CD4-positive, alpha-beta T cell treated with Interferon alpha-2 for 1 hour (primary cell): ENCODE data around the gene CNNM3.

Source experiments
- DNase-seq, 2 donors: peaks; one replicate each; pipeline ENCODE4 v3.0.0-alpha.2; 2020 to 2022

Gene CNNM3

GRCh38 chr2:96819128-96819875 lies 3.2 kb downstream of the CNNM3 start:
- no peak for DNase-seq

DNA sequence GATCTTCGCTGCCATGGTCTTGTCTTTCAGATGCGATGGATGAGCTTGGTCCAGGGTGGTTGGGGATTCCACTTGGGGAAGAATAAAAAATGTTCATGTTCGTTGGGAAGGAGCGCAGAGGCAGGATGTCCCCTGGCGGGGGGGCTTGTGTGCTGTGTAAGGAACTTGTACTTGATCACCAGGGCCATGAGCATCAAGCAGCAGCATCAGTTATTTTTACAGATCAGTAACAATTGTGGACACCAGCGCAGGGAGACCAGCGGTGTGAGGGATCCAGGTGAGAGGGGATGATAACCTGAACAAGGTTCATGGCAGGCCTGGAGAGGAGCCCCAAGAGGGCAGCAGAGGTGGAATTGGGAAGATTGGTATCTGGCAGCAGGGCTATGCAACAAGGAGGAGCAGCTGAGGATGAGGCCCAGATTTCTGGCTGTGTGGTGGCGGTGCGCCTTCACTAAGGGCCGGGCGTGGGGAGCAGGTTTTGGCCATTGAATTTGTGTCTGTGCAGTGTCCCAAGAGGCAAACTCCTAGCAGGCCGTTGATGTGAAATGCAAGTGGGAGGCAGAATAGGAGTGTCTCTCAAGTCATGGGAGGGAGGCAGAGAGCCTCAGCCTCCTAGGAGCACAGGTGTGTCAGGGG lies 3.9 kb downstream of the CNNM3 start:
- no peak for DNase-seq

DNA sequence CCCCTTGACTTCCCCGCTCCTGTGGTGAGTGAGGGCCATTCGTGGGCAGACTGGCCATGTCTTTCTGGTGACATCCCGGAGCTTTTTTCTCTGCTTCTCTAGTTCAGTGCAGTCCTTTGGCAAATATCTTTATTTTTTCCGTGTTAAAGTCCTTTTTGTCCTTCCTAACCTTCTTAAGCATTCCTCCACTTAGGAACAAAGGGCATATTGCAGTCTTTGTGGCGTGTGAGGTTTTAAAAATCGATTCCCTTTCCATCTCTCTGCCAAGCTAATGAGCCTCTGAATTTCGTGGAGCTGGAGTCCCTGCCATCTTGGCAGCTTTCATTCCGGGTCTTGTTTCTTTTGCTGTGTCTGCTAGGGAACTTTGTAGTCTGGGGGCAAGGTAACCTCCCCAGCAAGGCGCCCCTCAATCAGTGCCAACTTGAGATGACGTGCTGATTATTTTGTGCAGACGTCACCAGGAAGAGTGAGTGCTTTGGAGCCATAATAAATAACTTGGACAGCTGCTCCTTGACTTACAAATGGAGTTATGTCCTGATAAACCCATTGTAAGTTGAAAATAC lies 5.1 kb downstream of the CNNM3 start:
- DNase-seq: no peak

DNA sequence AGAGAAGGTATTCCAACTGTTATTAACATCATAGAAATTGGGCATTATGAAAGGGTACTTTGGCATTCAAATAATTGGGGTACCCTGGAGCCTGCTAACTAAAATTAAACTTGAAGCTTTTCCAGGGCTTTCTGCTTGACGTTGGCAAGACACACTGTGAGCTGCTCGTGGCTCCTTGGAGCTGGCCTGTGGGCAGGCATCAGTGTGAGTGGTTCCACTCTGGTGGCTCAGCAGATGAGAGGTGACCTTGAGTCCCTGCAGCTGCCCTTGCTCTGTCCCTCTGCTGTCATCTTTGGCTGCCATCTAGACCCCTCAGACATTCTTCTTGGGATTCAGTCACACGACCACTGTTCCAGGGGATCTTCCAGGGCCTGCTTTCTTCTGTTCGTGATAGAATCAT lies 6.7 kb downstream of the CNNM3 start:
- DNase-seq: no peak

DNA sequence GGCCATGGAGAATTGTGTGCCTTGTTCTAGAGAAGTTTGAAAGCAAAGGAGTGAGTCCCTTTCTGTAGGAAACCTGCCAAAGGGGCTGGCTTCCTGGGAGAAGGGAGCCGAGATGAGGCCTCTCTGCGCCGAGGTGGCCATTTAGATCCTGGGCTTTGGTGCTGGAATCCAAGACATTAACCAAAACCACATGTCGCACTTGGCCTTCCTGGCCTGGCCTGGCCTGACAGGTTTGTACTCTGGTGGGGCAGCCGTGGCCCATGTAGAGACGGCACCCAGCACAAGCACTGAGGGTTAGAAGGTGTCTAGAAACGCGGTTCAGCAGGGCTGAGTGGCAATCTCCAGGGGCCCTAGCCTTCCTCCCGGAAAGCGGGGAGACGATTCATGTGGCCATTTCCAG lies 7.1 kb downstream of the CNNM3 start:
- DNase-seq: no peak

DNA sequence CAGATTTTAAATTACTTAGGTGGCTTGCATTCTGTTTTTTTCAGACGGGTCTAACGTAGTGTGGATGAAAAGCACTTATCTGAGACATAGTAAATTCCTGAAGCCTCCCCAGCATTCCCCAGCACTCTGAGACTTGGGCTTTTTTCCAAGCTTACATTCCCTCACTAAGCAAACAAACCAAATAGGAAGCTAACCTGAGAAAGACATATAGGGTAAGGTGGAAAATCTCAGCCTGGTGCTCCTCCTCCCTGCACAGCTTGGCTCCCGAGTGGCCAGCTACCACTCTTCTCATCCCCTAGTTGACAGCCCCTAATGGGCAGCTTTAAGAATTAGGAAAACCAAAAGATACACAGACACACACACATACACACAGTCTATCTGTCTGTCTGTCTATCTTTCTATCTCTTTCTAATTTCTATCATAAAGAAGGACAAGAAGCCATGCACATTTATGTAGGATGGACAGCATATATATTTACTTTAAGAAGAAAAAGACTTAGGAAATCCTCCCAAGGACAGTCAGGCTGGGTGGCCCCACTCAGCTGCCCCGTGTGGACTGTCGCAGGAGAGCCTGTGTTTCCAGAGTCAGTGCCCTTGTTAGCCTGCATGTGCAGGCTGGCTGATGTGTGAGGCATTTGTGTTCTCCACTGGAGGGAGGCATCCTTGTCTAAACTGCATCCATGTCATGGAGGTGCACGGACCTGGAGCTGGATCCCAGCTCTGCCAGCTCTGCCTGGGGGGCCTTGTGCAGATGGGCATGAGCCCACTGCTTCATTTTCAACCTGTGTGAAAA lies 8.2 kb downstream of the CNNM3 start:
- DNase-seq: no peak

GRCh38 chr2:96825057-96825456 lies 9.0 kb downstream of the CNNM3 start:
- no peak for DNase-seq

GRCh38 chr2:96826546-96827278 lies 10.6 kb downstream of the CNNM3 start:
- DNase-seq: no peak

DNA sequence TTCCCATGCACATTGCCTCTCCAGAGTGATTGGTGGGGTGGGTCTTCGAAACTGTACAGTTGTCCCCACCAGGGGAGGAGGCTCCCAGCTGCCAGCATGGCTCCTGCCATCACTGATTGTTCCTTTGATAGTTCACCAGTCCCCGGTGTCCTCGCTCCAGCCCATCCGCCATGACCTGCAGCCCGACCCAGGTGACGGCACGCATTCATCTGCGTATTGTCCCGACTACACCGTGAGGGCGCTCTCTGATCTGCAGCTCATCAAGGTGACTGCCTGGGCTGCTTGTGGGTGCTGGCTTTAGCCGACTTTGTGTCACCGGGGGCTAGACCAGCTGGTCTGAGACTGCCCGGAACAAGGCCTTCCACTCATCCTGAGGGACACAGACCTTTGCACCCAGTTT lies 12.4 kb downstream of the CNNM3 start:
- DNase-seq: no peak

DNA sequence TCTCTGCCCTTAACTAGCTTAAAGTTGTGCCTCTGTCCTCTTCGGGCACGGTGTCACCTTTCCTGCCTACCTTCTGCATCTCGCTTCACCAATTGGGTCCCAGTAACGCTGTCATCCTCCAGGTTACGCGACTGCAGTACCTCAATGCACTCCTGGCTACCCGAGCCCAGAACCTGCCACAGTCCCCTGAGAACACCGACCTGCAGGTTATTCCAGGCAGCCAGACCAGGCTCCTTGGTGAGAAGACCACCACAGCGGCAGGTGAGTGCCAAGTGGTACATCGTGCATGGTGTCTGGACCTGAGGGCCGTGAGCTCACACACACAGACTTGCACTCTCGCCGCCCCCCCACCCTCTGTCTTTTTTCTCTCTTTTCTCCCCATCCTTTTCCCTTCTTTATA lies 12.8 kb downstream of the CNNM3 start:
- no peak for DNase-seq

DNA sequence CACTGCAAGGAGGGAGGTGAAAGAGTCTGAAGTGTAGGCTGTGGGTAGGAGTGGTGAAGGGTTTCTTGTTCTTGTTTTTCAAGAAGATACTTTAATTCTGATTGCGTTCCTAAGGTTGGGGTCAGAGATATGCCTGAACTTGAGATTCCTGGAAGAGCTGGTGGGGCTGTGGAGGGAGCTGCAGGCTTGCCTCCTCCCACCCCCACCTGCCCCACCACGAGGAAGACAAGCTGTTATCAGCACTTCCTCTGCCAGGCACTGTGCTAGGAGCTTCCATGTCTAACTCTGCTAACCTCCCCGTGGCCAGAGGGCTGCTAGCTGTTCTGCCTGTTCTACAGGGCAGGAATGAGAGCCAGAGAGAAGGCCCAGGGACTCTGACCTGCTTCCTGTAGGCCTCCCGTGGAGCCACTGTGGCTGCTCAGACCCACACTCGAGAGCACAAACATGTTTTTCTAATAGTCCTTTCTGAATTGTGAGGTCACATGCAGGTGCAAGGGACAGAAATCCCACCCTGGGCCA lies 14.0 kb downstream of the CNNM3 start:
- no peak for DNase-seq

DNA sequence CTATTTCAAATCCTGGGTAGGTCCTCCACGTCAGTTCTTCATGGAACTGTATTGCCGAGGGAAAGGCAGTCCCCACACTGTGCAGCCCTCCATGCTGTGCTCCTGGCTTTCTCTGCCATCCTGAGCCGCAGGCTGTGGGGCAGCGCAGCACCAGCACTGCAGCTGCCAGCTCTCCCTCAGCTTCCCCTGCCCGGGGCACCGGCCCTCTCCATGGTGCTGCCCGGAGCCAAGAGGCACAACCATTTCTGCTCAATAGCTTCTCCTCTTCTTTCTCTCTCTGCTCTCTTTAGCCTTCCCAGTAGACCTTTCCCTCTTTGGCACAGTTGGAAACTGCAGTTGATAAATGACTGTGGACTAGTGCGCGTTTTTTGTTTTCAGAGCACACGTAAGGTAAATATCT lies 15.6 kb downstream of the CNNM3 start:
- no peak for DNase-seq

DNA sequence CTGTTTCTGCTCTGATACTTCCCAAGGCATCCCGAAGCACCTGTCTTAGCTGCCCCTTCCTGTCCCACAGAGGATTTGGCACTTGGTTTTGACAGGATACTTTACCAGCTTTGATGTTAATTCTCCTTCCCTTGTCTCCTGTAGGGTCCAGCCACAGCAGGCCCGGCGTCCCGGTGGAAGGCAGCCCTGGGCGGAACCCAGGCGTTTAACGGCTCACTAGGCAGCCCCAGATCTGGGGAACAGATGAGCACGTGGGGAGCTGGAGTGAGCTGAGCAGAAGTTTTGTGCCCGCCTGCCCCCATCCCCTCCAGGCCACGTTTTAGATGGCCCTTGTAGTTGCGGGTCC lies 16.3 kb downstream of the CNNM3 start:
- no peak for DNase-seq

GRCh38 chr2:96832754-96833507 lies 16.9 kb downstream of the CNNM3 start:
- DNase-seq: no peak

DNA sequence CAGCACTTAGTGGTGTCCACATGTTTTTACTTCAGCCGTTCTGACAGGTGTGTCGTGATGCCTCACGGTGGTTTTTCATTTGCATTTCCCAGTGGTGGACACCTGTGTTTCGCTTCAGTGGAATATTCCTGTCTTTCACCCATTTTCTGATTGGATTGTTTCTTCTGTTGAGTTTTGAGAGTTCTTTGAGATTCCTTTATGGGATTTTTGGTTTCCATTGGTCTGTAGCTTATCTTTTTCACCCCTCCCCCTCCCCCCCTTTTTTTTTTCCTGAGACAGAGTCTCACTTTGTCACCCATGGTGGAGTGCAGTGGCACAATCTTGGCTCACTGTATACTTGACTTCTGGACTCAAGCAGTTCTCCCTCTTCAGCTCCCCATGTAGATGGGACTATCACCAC lies 19.8 kb downstream of the CNNM3 start:
- DNase-seq: no peak

GRCh38 chr2:96837575-96837974 lies 21.5 kb downstream of the CNNM3 start:
- DNase-seq: no peak

DNA sequence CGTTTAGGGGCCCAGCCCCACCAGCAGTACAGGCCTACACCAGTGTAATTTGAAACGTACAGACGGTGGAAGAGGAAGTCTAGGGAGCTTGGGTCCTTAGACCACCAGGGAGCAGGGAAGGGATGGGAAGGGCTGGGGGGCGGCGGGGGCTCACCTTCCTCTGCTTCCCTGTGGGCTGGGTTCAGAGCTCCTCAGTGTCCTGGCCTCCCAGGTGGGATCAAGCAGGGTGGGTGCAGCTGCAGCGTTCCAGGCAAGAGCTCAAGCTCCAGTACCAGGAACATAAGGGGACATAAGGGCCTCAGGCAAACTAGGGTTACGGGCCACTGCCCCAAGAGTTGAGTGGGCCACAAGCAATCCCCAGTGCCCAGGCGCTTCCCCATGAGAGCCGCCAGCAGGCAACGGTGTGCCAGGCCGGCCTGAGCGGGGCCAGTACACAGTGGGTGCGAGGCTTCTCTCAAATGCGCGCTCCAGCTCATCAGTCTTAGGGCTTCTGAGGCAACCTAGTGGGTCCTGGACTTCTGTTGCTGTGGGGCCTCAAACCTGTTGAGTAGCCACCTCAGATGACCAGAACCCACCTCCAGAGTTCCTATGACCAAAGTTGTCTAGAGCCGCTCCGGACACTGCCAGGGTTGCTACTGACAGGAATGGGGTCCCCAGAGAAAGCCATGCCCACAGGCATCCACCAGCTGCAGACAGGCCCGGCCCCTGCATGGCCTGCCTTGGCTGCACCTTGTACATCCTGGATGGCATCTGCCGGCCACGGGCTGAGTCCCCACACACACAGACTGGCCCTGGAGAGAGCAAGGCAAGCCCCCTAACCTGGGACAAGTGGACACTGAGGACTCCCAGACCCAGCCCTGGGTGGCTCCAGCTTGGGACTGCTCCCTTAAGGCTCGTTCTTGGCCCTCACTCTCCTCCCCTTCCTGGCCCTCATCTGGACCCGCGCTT lies 22.6 kb downstream of the CNNM3 start:
- DNase-seq: no peak

DNA sequence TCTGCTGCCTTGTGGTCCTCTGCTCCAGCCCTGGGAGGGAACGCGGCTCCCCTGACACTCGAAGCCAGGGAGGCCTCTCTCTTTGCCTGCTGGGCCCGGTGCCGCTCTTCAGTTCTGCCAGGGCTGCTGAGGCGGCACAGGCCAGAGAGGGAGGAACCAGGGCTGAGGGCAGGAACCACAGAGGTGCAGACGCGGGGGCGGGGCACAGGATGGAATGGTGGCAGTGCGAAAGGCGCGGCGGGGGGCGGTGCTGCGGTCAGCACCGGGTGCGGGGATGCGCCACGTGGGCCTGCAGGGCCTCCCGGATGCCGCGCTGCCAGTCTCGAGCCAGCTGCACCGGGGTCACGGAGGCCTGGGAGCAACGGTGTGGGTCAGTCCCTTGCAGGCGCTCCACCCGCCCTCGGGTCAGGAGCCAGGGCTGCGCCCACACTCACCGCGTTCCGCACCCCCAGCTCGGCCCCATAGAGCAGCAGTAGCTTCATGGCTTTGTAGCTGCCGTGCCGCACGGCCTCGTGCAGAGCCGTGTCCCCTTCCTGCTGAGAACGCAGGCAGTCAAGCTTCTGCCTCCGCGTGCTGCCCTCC lies 23.3 kb downstream of the CNNM3 start:
- peak; percentile 73 to 83 for DNase-seq

DNA sequence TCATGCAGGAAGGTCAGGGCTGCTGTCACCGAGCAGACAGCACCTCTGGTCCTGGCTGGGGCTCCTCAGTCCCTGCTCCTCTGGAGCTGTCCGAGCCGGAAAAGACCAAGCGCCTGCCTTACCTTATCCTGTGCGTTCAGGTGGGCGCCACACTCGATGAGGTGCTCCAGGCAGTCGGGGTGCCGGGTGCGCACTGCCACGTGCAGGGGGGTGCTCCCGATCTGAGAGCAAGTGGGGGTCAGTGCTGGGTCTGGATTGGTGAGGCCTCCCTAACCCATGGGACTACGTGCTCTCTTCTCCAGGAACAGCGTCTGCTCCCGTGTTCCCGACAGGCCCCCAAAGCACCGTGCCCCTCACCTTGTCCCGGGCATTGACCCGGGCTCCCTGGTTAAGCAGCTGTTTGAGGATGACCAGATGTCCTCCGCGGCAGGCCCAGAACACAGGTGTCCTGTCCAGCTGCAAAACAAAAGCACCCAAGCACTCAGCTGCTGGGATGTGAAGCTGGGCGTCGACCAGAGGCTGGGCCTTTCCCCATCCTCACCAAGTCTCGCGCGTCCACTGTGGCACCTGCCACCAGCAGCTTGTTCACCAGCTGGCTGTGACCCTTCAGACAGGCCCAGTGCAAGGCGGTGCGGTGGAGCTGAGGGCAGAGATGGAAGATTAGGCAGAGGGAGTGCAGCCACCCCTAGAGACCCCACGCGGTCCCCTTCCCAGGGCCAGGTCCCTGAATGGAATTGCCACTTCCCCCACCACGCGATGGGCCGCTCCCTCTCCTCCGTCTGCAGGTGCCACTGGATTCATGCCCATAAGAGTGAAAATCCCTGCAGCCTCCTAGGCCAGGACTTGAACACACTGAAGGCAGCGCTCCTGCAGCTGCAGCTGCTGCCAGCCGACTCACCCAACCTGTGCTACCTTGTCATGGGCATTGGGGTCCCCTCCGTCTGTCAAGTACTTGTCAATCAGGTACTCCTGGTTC lies 24.1 kb downstream of the CNNM3 start:
- no peak for DNase-seq
